Hepatocyte (in vitro differentiated cells): ENCODE data around the gene PEX12. TPM values are rescaled to one million over a fixed set of nuclear protein-coding genes. Genes with fewer than 3 reads are reported as not detected.

Experiments
- DNase-seq: peaks from one replicate; pipeline ENCODE4 v3.0.0-alpha.2; 2016; ENCODE audit warnings: low spot score
- H2AFZ ChIP-seq: fragments of 200-600 bp; sonication (generic); 2 replicates; pipeline ENCODE4 v1.6.0; 2016; ENCODE audit warnings: antibody characterized with exemption, mild to moderate bottlenecking
- H3K27ac ChIP-seq: fragments of 200-600 bp; sonication (generic); 2 replicates; pipeline ENCODE4 v1.5.1; 2016; ENCODE audit warnings: mild to moderate bottlenecking
- H3K27me3 ChIP-seq: fragments of 200-600 bp; sonication (generic); 2 replicates; pipeline ENCODE4 v1.6.1; 2016
- H3K36me3 ChIP-seq: fragments of 200-600 bp; sonication (generic); replicated peaks from 2 replicates; pipeline ENCODE4 v1.5.1; 2016; ENCODE audit warnings: low read depth; ENCODE audit not compliant: insufficient read depth
- H3K4me1 ChIP-seq: fragments of 200-600 bp; sonication (generic); 2 replicates; pipeline ENCODE4 v1.5.1; 2016; ENCODE audit warnings: mild to moderate bottlenecking, moderate library complexity; ENCODE audit not compliant: insufficient read depth
- H3K4me2 ChIP-seq: fragments of 200-600 bp; sonication (generic); 2 replicates; pipeline ENCODE4 v1.6.0; 2016
- H3K4me3 ChIP-seq: fragments of 200-600 bp; sonication (generic); 2 replicates; pipeline ENCODE4 v1.5.1; 2016; ENCODE audit warnings: mild to moderate bottlenecking
- H3K79me2 ChIP-seq: fragments of 200-600 bp; sonication (generic); 2 replicates; pipeline ENCODE4 v1.6.0; 2017; ENCODE audit warnings: mild to moderate bottlenecking
- H3K9me2 ChIP-seq: fragments of 200-600 bp; sonication (generic); replicated peaks from 2 replicates; pipeline ENCODE4 v1.6.0; 2017; ENCODE audit warnings: mild to moderate bottlenecking; ENCODE audit not compliant: insufficient read depth
- H3K9me3 ChIP-seq: fragments of 200-600 bp; sonication (generic); 2 replicates; pipeline ENCODE4 v1.5.1; 2016; ENCODE audit warnings: low read depth, mild to moderate bottlenecking
- H4K20me1 ChIP-seq: fragments of 200-600 bp; sonication (generic); 2 replicates; pipeline ENCODE4 v1.6.0; 2016; ENCODE audit warnings: mild to moderate bottlenecking; ENCODE audit not compliant: insufficient read depth, poor library complexity, severe bottlenecking
- EZH2 ChIP-seq: fragments of 200-600 bp; sonication (generic); IDR thresholded peaks from 2 replicates; pipeline ENCODE4 v1.6.1; 2016; ENCODE audit warnings: antibody characterized with exemption, mild to moderate bottlenecking, borderline replicate concordance
- EZH2phosphoT487 ChIP-seq: fragments of 200-600 bp; sonication (generic); IDR thresholded peaks from one replicate; pipeline ENCODE4 v1.6.1; 2018; ENCODE audit warnings: antibody characterized with exemption, mild to moderate bottlenecking, low read depth, moderate library complexity; ENCODE audit not compliant: unreplicated experiment, severe bottlenecking
- WGBS: methylation state at CpG from one replicate; pipeline ENCODE4 v1.1.6; 2016; ENCODE audit warnings: low lambda C conversion rate; ENCODE audit errors: missing lambda C conversion rate; 5-methylcytosine and 5-hydroxymethylcytosine counted together
- polyA plus RNA-seq: library from polyadenylated mRNA; unstranded; fragments of >200 nt; fragmentation: Nextera tagmentation; extraction: Ambion mirVana; gene quantifications from 2 replicates; pipeline ENCODE4 v1.2.1, GENCODE V29; 2016
- total RNA-seq: library from RNA; depleted of rRNA; stranded (reverse); fragments of >200 nt; gene quantifications from 2 replicates; pipeline ENCODE4 v1.2.3, GENCODE V29; 2014
- TF ChIP-seq, protein P1 (sequence below): fragments of 200-600 bp; sonication (generic); IDR thresholded peaks from 2 replicates; pipeline ENCODE4 v1.5.1; 2016; ENCODE audit warnings: antibody characterized with exemption, mild to moderate bottlenecking; ENCODE audit not compliant: poor library complexity

PEX12 gene
- total and polyA plus RNA-seq, 2 experiments from 2014 or later = 3.6 to 10.5 TPM

DNA sequence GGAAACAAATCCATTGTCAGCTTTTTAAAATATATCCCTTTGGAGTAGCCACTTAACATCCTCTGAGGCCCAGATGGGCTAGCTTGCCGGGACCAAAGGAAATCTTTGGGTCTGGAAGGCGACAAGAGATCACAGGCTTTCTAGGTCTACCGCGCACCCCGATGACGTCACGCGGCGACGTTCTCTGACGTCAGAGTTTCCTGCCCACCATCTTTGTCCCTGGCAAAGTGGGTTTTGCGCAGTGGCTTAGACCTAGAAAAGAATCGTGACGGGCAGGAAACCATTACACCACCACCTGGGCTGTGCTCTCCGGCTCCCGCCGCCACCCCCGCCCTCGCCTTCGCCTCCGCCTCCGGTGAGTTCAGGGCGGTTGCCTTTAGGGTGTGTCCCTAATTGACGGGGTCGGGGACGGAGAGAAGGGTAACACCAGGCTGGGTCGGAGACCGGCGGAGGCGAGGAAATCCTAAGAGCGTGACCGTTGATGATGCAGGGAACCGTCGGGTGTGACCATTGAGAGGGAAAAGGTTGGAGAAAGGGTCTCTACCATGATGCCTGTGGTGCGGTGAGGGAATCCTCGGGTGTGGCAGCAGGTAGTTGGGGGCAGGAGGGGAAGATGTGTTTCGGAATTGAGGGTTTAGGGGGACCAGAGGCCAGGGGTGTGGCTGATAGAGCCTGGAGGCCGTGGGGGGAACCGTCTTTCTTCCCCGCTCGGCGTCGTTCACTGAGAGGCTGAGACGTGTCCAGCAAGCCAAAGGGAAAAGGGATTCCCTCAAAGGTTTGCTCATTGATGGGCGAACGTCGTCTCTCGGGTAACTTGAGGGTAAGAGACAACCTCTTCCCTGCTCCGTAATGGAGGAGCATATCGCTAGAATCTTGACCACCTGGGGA, 8.9 kb upstream of the PEX12 start, which contains the start of gene AP2B1:
TSS of gene AP2B1 (plus strand) at position 249 of the 888 bp plus-strand sequence. CDS start 6,709 bp downstream, outside the sequence.
- H3K27me3 ChIP-seq = no peaks in the 10 kb centered on the region
- no peaks in the 10 kb centered on the region for H3K9me2 ChIP-seq
- peak within 1 kb of the TSS; percentile 45 for H3K4me3 ChIP-seq
- TF ChIP-seq EZH2phosphoT487 (no peak), EZH2 (no peak)
- TF ChIP-seq, protein P1, sequence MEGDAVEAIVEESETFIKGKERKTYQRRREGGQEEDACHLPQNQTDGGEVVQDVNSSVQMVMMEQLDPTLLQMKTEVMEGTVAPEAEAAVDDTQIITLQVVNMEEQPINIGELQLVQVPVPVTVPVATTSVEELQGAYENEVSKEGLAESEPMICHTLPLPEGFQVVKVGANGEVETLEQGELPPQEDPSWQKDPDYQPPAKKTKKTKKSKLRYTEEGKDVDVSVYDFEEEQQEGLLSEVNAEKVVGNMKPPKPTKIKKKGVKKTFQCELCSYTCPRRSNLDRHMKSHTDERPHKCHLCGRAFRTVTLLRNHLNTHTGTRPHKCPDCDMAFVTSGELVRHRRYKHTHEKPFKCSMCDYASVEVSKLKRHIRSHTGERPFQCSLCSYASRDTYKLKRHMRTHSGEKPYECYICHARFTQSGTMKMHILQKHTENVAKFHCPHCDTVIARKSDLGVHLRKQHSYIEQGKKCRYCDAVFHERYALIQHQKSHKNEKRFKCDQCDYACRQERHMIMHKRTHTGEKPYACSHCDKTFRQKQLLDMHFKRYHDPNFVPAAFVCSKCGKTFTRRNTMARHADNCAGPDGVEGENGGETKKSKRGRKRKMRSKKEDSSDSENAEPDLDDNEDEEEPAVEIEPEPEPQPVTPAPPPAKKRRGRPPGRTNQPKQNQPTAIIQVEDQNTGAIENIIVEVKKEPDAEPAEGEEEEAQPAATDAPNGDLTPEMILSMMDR = no peak
- H4K20me1 ChIP-seq = peaks cover 27% of the 10 kb centered on the region
- DNase-seq = peak; percentile 95
- H3K4me2 ChIP-seq = peak within 1 kb of the TSS; percentile 78
- no peaks in the 10 kb centered on the region for H3K36me3 ChIP-seq
- WGBS = under 1% methylated on average over 37 of the region's 50 CpGs
- peaks cover 45% of the 10 kb centered on the region for H3K79me2 ChIP-seq
- peak within 1 kb of the TSS; percentile 97 for H2AFZ ChIP-seq
- H3K9me3 ChIP-seq = no peaks in the 10 kb centered on the region
- peaks cover 10% of the 10 kb centered on the region for H3K4me1 ChIP-seq
- peak within 1 kb of the TSS; percentile 99 for H3K27ac ChIP-seq

DNA sequence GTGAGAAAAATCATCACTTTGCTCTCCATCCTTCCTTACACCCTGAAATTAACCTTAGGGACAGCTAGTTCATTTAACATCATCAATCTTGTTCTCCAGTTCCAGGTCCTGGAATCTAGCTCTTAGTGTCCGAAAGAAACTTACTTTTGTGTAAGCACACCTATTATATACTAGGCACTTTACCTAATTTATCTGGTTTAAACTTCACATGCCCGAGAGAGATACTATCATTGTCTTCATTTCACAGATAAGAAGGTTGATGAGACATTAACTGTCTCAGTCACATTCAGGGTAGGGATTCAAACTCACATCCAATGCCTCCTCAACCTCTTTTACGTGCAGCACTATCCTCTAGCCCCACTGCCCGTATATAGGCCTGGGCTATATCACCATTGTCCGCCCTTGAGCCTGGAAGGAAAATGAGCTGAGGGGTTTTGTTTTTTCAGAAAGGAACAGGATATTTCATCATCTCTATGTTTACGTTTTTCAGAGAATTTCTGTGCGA, 8.2 kb upstream of the PEX12 start:
- H3K79me2 ChIP-seq = peaks cover 38% of the 10 kb centered on the region
- H4K20me1 ChIP-seq = peaks cover 22% of the 10 kb centered on the region
- H3K4me2 ChIP-seq = peak overlapping the region; percentile 74
- H3K9me3 ChIP-seq = no peaks in the 10 kb centered on the region
- H3K27ac ChIP-seq = peak overlapping the region; percentile 99
- H3K4me1 ChIP-seq = peaks cover 10% of the 10 kb centered on the region
- TF ChIP-seq EZH2 (no peak), EZH2phosphoT487 (no peak)
- TF ChIP-seq, protein P1 = no peak
- 42% methylated on average over 7 of the region's 7 CpGs for WGBS
- peak overlapping the region; percentile 12 for H3K4me3 ChIP-seq
- H3K27me3 ChIP-seq = no peaks in the 10 kb centered on the region
- H2AFZ ChIP-seq = peak overlapping the region; percentile 97
- H3K9me2 ChIP-seq = no peaks in the 10 kb centered on the region
- no peak for DNase-seq
- H3K36me3 ChIP-seq = no peaks in the 10 kb centered on the region

DNA sequence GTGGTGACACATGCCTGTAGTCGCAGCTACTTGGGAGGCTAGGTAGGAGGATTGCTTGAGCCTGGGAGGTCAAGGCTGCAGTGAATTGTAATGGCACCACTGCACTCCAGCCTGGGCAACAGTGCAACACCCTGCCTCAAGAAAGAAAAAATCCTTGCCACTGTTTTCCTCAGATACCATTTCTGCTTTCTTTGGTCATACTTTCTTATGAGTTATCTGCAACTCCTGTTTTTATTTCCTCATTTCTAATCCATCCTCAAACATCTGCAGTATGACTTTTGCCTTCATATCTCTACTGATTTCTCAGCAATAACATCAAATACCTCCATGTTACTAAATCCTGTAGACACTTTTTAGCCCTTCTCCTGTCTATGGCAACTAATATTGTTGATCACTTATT, 5.7 kb upstream of the PEX12 start:
- H3K27ac ChIP-seq = no peak overlapping the region
- TF ChIP-seq EZH2 (no peak), EZH2phosphoT487 (no peak)
- TF ChIP-seq, protein P1 = no peak
- no peak overlapping the region for H2AFZ ChIP-seq
- H3K27me3 ChIP-seq = no peaks in the 10 kb centered on the region
- no peak overlapping the region for H3K4me3 ChIP-seq
- 100% methylated on average over 1 of the region's 1 CpG for WGBS
- DNase-seq = no peak
- H3K9me2 ChIP-seq = no peaks in the 10 kb centered on the region
- no peak overlapping the region for H3K4me2 ChIP-seq
- H3K36me3 ChIP-seq = no peaks in the 10 kb centered on the region
- H4K20me1 ChIP-seq = peaks cover 4% of the 10 kb centered on the region
- H3K9me3 ChIP-seq = no peaks in the 10 kb centered on the region
- peaks cover 4% of the 10 kb centered on the region for H3K4me1 ChIP-seq
- H3K79me2 ChIP-seq = peaks cover 20% of the 10 kb centered on the region
